PC-9 (cell line): ENCODE results near the gene BAIAP3.

Experiments used
- CTCF ChIP-seq: fragments of 200-600 bp; sonication (generic); conservative IDR thresholded peaks from 2 replicates; pipeline ENCODE4 v1.6.1; 2017; ENCODE audit warnings: mixed run types, antibody characterized with exemption, mild to moderate bottlenecking, moderate library complexity
- EZH2 ChIP-seq: fragments of 200-600 bp; sonication (generic); IDR thresholded peaks from 2 replicates; pipeline ENCODE4 v1.8.0; 2017; ENCODE audit warnings: antibody characterized with exemption, low read depth

DNA sequence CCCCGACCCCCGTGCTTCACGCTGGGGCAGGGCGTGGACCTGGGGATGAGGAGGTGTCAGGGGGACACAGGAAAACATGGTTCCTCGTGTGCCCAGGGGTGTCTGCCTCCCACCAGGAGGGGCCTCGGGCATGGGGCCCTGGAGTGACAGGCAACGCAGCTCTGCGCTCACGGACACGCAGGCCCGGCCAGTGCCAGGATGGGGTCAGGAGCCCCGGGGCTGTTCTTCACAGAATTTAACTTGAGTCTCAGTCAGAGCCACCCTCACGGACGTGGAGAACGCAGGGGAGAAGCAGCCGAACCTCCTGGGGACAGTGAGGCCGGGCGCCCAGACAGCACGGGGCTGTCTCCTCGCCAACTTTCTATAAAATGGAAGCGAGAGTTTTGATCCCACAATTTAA lies 64.3 kb downstream of the BAIAP3 start:
- TF ChIP-seq EZH2: no peak
- TF ChIP-seq CTCF: no peak
